Measurements from ENCODE around the gene NDFIP1.
"Not testable (repeated sequence)": the region's sequence is repeated elsewhere in the genome, so short reads cannot be mapped to it uniquely, and the experiment has no call there.

Gene NDFIP1

DNA sequence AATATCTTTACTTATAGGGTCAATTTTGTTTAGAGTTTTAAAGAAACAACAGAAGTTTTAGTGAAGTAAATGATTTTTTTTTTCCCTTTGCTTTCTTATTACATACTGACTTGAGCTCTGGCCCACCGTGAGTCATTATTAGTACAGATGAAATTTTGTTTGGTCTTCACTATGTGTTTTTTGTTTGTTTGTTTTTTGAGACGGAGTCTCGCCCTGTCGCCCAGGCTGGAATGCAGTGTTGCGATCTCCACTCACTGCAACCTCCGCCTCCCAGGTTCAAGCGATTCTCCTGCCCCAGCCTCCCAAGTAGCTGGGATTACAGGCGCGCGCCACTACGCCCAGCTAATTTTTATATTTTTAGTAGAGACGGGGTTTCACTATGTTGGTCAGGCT lies 45.9 kb downstream of the NDFIP1 start:
- not testable (repeated sequence) for DNase-seq (ENCODE audit: low spot score)

GRCh38 chr5:142156839-142157463 lies 48.4 kb downstream of the NDFIP1 start:
- no peak for DNase-seq (ENCODE audit: low spot score)

- DNase-seq (ENCODE audit: low spot score): no peak
These were observed 50.8 kb downstream of the NDFIP1 start for GRCh38 chr5:142159354-142159753.

DNA sequence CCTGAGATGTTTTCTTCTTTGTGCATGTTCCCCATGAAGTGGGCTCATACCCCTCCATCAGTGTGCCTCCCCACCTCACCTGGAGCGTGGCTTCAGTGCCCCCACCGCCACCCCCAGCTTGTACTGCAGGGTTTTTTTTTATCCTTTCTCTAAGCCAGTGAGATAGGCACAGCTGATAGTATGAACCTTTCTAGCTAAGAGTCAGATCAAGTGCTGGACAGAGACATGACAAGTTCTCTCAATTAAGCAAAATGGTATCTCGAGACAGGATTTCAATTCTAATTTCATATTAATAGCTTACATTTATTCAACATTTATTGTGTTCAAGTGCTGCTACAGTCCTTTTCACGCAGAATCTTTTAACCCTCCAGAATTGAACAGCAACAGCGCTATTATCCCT lies 55.7 kb downstream of the NDFIP1 start:
- DNase-seq (ENCODE audit: low spot score): no peak

- DNase-seq (ENCODE audit: low spot score): no peak
These were observed 58.2 kb downstream of the NDFIP1 start for GRCh38 chr5:142166754-142167153.

GRCh38 chr5:142167458-142167857 lies 58.9 kb downstream of the NDFIP1 start:
- no peak for DNase-seq (ENCODE audit: low spot score)

- no peak for DNase-seq (ENCODE audit: low spot score)
These were observed 59.8 kb downstream of the NDFIP1 start for GRCh38 chr5:142168365-142168764.

- no peak for DNase-seq (ENCODE audit: low spot score)
These were observed 61.8 kb downstream of the NDFIP1 start for GRCh38 chr5:142170254-142170953.

DNA sequence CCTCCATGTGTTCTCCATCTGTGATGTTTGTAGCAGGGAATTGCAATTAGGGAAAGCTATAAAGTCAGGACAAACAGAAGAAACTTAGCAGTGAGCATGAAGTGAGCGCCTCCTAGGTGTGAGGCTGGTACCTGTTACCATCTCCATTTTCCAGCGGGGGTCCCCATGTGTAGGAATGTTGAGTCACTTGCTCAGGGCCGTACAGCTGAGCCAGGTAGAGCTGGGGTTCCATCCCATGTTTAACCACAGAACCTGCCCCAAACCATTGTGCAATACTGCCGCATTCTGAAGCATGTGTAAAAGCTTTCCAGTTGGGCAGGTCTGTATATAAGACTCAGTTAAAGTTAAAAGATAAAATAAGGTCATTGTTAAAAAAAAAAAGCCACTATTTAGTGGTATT lies 62.7 kb downstream of the NDFIP1 start:
- DNase-seq (ENCODE audit: low spot score): no peak

DNA sequence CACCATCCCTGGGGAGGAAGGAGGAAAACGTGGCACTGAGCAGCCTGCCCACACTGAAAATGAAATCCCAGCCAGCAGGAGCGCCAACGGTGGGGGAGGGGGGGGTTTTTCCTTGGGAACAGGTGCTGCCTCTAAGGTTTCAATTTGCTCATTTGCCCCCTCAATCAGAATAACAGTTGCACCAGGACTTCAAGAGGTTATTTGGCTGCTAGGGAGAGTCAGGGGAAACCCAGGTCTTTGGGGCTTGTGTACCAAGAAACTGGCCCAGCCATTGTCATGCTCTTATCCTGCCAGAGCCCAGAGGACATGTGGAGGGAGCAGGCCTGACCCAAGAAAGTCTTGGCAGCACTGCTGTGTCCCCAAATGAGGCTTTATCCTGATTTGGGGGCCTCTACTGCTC lies 66.5 kb downstream of the NDFIP1 start:
- no peak for DNase-seq (ENCODE audit: low spot score)

- no peak for DNase-seq (ENCODE audit: low spot score)
These were observed 67.0 kb downstream of the NDFIP1 start for GRCh38 chr5:142175461-142176142.

- no peak for DNase-seq (ENCODE audit: low spot score)
These were observed 67.7 kb downstream of the NDFIP1 start for GRCh38 chr5:142176255-142176654.

DNA sequence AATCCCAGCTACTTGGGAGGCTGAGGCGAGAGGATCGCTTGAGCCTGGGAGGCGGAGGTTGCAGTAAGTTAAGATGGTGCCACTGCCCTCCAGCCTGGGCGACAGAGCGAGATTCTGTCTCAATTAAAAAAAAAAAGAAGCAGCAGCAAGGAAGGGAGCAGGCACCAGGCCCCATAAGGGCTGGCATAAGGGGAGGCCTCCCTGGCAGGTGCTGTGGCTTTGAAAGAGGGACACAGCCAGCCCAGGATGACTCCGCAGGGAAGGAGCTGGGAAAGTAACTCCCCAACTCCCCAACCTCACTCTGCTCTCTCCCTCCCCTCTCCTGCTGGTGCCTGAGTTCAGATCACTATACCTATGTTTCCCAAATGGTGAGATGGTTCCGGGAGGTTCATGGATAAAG lies 70.1 kb downstream of the NDFIP1 start:
- DNase-seq (ENCODE audit: low spot score): no peak

DNA sequence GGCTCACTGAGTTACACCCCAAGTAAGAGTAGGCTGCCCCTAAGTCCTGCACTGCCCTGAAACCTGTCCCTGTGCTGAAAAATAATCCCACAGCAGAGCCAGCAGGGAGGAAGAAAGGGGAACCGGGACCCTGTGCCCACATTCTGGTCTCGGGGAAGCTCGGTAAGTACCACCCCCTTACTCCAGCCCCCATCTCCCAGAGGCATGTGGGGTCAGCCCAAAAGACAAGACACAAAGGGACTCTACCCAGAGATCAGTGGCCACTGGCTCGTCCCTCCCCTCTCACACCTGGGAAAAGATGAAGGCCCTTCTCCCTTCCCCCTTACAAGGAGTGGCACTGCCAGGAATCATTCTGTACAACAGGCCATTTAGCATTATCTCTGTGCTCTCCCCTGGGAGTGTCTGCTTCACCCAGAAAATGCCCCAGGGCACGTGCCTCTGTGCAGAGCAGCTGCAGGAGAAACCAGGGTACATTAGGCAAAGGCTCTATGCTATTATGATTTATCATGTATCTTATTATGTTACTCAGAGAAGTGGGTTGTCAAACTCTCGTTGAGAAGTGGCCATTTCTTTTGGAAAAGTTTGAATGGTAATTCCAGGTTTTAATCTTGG lies 71.3 kb downstream of the NDFIP1 start:
- no peak for DNase-seq (ENCODE audit: low spot score)

DNA sequence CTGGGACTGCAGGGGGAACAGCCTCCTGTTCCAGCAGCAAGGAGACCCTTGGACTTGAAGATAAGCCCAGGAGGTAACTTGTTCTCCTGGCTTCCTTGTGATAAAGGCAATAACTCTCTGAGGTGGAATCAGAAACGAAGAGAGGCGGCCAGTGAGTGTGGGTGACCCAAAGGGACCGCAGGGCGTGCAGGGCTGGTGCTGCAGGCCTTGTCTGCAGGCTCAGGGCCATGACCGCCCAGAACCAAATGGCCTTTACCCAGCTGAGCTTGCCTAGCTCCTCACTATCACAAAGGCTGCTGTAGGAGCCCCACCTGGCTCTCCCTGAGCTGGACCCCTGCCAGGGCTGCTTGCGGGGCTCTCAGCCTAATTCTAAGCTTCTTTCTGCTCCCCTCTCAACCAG lies 72.5 kb downstream of the NDFIP1 start:
- no peak for DNase-seq (ENCODE audit: low spot score)

DNA sequence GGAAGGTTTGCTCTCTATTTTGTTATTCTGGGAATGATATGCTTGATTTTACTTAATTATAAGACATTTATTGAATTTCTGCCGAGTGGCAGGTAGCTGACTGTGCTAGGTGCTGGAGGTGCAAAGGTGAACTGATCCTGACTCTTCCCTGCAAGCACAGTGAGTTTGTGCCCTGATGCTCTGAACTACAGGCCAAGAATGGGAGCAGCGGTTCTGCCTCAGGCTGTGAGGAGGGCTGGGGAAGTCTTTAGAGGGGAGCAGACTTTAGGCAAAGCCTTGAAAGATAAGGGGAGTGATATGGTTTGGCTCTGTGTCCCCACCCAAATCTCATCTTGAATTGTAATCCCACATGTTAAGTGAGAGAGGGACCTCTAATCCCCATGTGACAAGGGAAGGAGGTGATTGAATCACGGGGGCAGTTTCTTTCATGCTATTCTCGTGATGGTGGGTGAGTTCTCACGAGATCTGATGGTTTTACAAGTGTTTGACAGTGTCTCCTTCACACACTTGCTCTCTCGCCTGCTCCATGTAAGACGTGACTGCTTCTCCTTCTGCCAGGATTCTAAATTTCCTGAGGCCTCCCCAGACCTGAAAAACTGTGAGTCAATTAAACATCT lies 73.1 kb downstream of the NDFIP1 start:
- no peak for DNase-seq (ENCODE audit: low spot score)

- no peak for DNase-seq (ENCODE audit: low spot score)
These were observed 74.3 kb downstream of the NDFIP1 start for GRCh38 chr5:142182840-142183239.

- no peak for DNase-seq (ENCODE audit: low spot score)
These were observed 75.0 kb downstream of the NDFIP1 start for GRCh38 chr5:142183561-142183960.

DNA sequence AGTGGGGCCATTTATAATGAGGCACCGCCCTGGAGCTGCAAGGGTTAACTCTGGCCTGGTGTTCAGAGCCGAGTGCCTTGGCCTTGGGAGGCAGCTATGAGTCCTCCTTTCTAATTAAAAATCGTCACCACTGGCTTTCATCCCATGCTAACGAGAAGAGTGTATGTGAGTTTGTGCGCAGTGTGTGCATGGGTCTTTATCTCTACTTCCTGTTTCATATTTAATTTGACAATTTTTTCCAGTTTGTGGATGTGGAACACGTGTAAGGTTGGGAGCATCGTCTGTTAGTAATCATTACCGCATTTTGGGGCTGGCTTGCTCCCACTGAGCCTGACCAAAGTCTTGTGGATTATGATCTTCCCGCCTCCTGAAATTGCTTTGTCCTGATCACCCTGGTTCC lies 76.4 kb downstream of the NDFIP1 start:
- DNase-seq (ENCODE audit: low spot score): no peak

DNA sequence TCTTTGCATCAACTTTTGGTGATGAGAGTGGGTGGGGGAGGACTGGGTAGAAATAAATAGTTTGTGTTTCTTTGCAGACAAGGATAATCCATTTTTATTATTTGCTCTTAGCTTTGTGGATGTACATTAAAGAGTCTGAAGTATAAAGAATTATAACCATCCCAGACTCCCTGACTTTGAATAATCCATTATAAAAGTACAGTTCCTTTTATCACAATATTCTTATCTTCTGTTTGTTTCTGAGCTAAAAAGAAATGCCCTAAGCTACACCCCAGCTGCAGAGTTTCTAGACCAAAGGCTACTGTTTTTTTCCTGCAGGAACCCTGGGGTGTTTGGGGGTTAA lies 77.9 kb downstream of the NDFIP1 start:
- no peak for DNase-seq (ENCODE audit: low spot score)

DNA sequence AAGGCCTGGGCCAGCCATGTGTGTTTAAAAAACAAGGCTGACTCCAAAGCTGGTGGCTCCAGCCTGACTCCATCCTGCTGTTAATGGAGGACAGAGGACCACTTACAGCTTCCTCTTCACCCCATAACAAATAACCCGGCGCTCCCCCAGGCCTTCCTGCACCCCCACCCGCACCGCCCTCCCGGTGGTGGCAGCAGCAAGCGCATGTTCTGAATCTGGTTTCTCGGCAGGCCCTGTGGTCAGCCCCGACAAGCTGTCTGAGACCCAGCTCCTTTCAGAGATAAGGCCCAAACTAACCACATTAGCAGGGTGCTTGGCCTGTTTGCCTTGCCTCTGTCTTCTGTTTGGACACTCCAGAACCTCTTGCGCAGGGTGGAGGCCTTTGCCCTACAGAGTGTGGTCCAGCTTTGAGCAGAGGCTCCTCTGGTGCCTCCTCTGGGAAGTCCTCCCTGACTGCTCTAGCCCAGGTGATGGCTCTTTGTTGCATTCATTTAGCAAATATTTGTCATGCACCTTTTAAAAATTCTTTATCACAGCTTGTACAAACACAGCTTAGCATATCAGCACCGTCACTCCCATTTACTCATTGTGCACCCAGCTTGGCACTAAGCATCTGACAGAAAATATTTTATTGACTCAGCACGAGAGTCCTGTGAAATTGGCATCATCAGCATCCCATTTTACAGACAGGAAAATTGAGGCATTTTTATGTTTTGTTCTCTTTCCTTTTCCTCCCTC lies 78.4 kb downstream of the NDFIP1 start:
- no peak for DNase-seq (ENCODE audit: low spot score)

- DNase-seq (ENCODE audit: low spot score): not testable (repeated sequence)
These were observed 80.1 kb downstream of the NDFIP1 start for GRCh38 chr5:142188691-142189090.

Measured in CD4-positive, alpha-beta T cell treated with Interleukin-6 at 100 ng/mL for 8 hours (primary cell).